Thyroid gland (tissue), 4 donors: ENCODE measurements around the gene PDZRN3. TPM values are rescaled to one million over a fixed set of nuclear protein-coding genes. Genes with fewer than 3 reads are reported as not detected.
A peak's percentile ranks its signal among the peaks of the same experiment; 100 is the strongest.

Experiments
- DNase-seq, 2 donors: peaks; one replicate each; pipeline ENCODE4 v3.0.0-alpha.2; 2019
- H3K27ac ChIP-seq, 3 donors: fragments of 200-600 bp; sonication (generic); 1 replicate in 2 of 3; 2 replicates in 1 of 3; pipeline ENCODE4 v1.5.1; 2016 to 2019; ENCODE audit warnings: mild to moderate bottlenecking in 1 of 3, moderate library complexity in 1 of 3
- H3K27me3 ChIP-seq: fragments of 200-600 bp; sonication (generic); one replicate; pipeline ENCODE4 v1.5.1; 2019
- H3K36me3 ChIP-seq, 2 donors: fragments of 200-600 bp; sonication (generic); one replicate each; pipeline ENCODE4 v1.5.1; 2016 to 2019
- H3K4me1 ChIP-seq, 2 donors: fragments of 200-600 bp; sonication (generic); one replicate each; pipeline ENCODE4 v1.5.1; 2017 to 2019
- H3K4me3 ChIP-seq, 3 donors: fragments of 200-600 bp; sonication (generic); replicated peaks in 1 of 3; 1 replicate in 2 of 3; 2 replicates in 1 of 3; pipeline ENCODE4 v1.5.1; 2016; ENCODE audit warnings: mild to moderate bottlenecking in 1 of 3
- H3K9me3 ChIP-seq: fragments of 200-600 bp; sonication (generic); one replicate; pipeline ENCODE4 v1.5.1; 2017
- POLR2A ChIP-seq, 2 donors: fragments of 450-650 bp; IDR thresholded peaks; one replicate each; pipeline ENCODE4 v1.6.1; 2017; ENCODE audit warnings: antibody characterized with exemption in 2 of 2, mild to moderate bottlenecking in 2 of 2, moderate library complexity in 1 of 2
- WGBS, 2 donors: methylation state at CpG; one replicate each; pipeline ENCODE4 v1.1.5; 2017; 5-methylcytosine and 5-hydroxymethylcytosine counted together
- intact Hi-C: fragments of 100-400 bp; cut with DNase I; formaldehyde crosslinking; loops from one replicate; pipeline ENCODE4 v1.15.1; 2023
- total RNA-seq, 4 donors: library from RNA; depleted of rRNA; stranded (reverse); fragments of >200 nt; gene quantifications; one replicate each; pipeline ENCODE4 v1.2.3, GENCODE V29; 2016
- TF ChIP-seq, protein P1 (sequence below), 6 experiments: fragments of 200-600 bp in 3 of 6; fragments of 450-650 bp in 3 of 6; sonication (generic) in 3 of 6; IDR thresholded peaks; one replicate each; pipeline ENCODE4 v1.5.1; 2016 to 2019; ENCODE audit warnings: antibody characterized with exemption in 6 of 6, mild to moderate bottlenecking in 2 of 6, inconsistent platforms in 1 of 6, moderate library complexity in 1 of 6

Gene PDZRN3
- total RNA-seq, 4 donors from 2014 or later: 4.4 to 8.3 (median 6.0) TPM

DNA sequence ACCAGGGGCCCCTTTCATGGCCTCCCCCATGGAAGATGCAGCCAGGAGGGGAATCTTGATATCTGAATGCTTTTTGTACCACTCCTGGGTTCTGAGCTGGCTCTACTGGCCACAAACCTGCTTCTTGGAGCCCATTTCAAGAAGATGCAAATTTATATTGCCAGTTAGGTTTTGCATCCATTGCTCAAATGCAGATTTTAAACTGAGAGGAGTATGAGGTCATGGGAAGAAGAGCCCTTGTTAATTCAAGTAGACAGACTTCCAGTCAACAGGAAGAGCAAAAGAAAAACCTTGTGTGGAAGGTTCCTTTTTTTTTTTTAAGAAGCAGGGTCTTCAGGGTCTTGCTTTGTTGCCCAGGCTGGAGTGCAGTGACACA lies 133.5 kb downstream of the PDZRN3 start:
- no peak overlapping the region for H3K27ac ChIP-seq
- no peak for TF ChIP-seq POLR2A (IDR thresholded peaks at IDR 0.05)
- TF ChIP-seq, protein P1, sequence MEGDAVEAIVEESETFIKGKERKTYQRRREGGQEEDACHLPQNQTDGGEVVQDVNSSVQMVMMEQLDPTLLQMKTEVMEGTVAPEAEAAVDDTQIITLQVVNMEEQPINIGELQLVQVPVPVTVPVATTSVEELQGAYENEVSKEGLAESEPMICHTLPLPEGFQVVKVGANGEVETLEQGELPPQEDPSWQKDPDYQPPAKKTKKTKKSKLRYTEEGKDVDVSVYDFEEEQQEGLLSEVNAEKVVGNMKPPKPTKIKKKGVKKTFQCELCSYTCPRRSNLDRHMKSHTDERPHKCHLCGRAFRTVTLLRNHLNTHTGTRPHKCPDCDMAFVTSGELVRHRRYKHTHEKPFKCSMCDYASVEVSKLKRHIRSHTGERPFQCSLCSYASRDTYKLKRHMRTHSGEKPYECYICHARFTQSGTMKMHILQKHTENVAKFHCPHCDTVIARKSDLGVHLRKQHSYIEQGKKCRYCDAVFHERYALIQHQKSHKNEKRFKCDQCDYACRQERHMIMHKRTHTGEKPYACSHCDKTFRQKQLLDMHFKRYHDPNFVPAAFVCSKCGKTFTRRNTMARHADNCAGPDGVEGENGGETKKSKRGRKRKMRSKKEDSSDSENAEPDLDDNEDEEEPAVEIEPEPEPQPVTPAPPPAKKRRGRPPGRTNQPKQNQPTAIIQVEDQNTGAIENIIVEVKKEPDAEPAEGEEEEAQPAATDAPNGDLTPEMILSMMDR (IDR thresholded peaks at IDR 0.05): no peak
- H3K4me3 ChIP-seq: no peak overlapping the region
- no peak for DNase-seq
- H3K4me1 ChIP-seq: peaks cover 4 to 7% of the 10 kb centered on the region in 2 donors
- no peaks in the 10 kb centered on the region for H3K27me3 ChIP-seq
- no peaks in the 10 kb centered on the region for H3K36me3 ChIP-seq
- intact Hi-C loops: no loop called here
- H3K9me3 ChIP-seq: no peaks in the 10 kb centered on the region

GRCh38 chr3:73490453-73491286 lies 134.1 kb downstream of the PDZRN3 start:
- DNase-seq: peak; percentile 15 to 23
- Histone ChIP-seq H3K4me3 (no peak overlapping the region), H3K36me3 (no peaks in the 10 kb centered on the region), H3K4me1 (peaks cover 4 to 7% of the 10 kb centered on the region in 2 donors), H3K27ac (no peak overlapping the region), H3K9me3 (no peaks in the 10 kb centered on the region), H3K27me3 (no peaks in the 10 kb centered on the region)
- 35% methylated on average over 7 to 8 of the region's 8 CpGs for WGBS, 2 donors
- TF ChIP-seq POLR2A (IDR thresholded peaks at IDR 0.05): no peak
- intact Hi-C loops: no loop called here

DNA sequence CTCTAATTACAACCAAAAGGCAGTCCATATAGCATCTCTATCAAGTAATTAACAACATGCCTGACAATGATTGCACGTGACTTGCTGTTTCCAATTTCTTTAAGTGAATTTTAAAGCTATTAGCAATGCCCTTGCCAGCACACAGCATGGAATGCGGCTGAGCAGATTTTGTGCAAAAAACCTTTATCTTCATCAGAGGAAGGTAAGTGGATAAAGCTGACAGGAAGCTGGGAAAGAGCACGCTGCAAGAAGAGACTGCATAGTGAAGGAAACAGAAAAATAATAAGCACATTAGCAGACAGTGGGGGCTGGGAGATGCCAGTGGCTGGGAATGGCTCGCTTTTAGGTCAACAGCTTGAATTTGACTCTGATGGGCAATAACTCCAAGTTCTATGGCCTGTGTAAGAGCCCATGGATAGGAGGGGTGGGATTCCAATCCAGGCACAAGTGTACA lies 138.8 kb downstream of the PDZRN3 start:
- H3K4me1 ChIP-seq: peaks cover 6 to 7% of the 10 kb centered on the region in 2 donors
- DNase-seq: no peak
- TF ChIP-seq, protein P1 (IDR thresholded peaks at IDR 0.05): no peak
- no peak for TF ChIP-seq POLR2A (IDR thresholded peaks at IDR 0.05)
- H3K9me3 ChIP-seq: no peaks in the 10 kb centered on the region
- H3K27me3 ChIP-seq: no peaks in the 10 kb centered on the region
- intact Hi-C loops: no loop called here
- WGBS, 2 donors: 75 to 78% methylated on average over 4 of the region's 4 CpGs
- no peaks in the 10 kb centered on the region for H3K36me3 ChIP-seq
- no peak overlapping the region for H3K27ac ChIP-seq
- H3K4me3 ChIP-seq: no peak overlapping the region

DNA sequence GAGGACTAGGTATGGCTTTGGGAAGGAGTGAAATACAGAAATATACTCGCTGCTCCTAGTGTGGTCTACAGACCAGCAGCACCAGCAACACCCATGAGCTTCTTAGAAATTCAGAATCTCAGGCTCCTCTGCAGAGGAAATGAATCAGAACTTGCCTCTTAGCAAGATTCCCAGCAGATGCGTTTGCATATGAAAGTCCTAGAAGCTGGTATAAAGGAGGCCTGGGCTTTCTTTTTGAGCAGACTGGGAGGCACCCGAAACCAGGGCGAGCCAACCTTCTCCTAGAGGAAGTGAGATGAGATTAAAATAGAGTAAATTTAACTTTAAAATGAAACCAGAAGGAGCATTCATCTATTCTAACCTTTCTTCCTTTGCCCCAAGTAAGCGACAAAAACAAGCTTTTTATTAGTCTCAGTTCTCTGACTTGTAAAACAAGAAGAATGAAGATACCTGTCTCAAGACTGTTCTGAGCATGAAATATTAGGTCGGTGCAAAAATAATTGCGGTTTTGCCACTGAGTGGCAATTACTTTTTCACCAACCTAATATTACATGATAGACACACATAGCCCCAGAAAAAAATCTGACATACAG lies 140.0 kb downstream of the PDZRN3 start:
- no peaks in the 10 kb centered on the region for H3K9me3 ChIP-seq
- TF ChIP-seq, protein P1 (IDR thresholded peaks at IDR 0.05): no peak
- intact Hi-C loops: no loop called here
- DNase-seq: no peak
- WGBS, 2 donors: 78 to 80% methylated on average over 7 of the region's 7 CpGs
- H3K36me3 ChIP-seq: no peaks in the 10 kb centered on the region
- H3K4me1 ChIP-seq: peaks cover 12 to 13% of the 10 kb centered on the region in 2 donors
- no peak overlapping the region for H3K27ac ChIP-seq
- H3K4me3 ChIP-seq: no peak overlapping the region
- H3K27me3 ChIP-seq: no peaks in the 10 kb centered on the region

- WGBS, 2 donors: 93% methylated on average over 3 of the region's 3 CpGs
- no peak for DNase-seq
- Histone ChIP-seq H3K9me3 (no peaks in the 10 kb centered on the region), H3K27me3 (no peaks in the 10 kb centered on the region), H3K4me3 (no peak overlapping the region), H3K27ac (no peak overlapping the region), H3K4me1 (peaks cover 12 to 13% of the 10 kb centered on the region in 2 donors), H3K36me3 (no peaks in the 10 kb centered on the region)
- intact Hi-C loops: no loop called here
- TF ChIP-seq POLR2A (IDR thresholded peaks at IDR 0.05): no peak
Observed at GRCh38 chr3:73481888-73482287, 142.9 kb downstream of the PDZRN3 start.

GRCh38 chr3:73480187-73480672 lies 144.5 kb downstream of the PDZRN3 start:
- no peaks in the 10 kb centered on the region for H3K27me3 ChIP-seq
- TF ChIP-seq POLR2A (IDR thresholded peaks at IDR 0.05): no peak
- TF ChIP-seq, protein P1 (IDR thresholded peaks at IDR 0.05): no peak
- no peak overlapping the region for H3K4me3 ChIP-seq
- H3K4me1 ChIP-seq: peaks cover 12 to 13% of the 10 kb centered on the region in 2 donors
- intact Hi-C loops: no loop called here
- DNase-seq: peak; percentile 68 to 76
- H3K9me3 ChIP-seq: no peaks in the 10 kb centered on the region
- H3K27ac ChIP-seq: no peak overlapping the region
- WGBS, 2 donors: 33 to 50% methylated on average over 3 of the region's 3 CpGs
- H3K36me3 ChIP-seq: no peaks in the 10 kb centered on the region
